GM19324 (cell line): ENCODE results near the gene CD300LF.

Source experiments
- ATAC-seq: cut with Tn5 transposase; IDR thresholded peaks from one replicate; pipeline ENCODE4 v1.9.1; 2021; ENCODE audit warnings: mild to moderate bottlenecking, moderate library complexity; ENCODE audit not compliant: unreplicated experiment, low FRiP score

Gene CD300LF

GRCh38 chr17:74746376-74746775 lies 33.7 kb upstream of the CD300LF start:
- ATAC-seq, result no peak

GRCh38 chr17:74745548-74746177 lies 32.9 kb upstream of the CD300LF start:
- ATAC-seq, result no peak

GRCh38 chr17:74744714-74745547 lies 32.2 kb upstream of the CD300LF start:
- ATAC-seq, result no peak

GRCh38 chr17:74744349-74744713 lies 31.6 kb upstream of the CD300LF start:
- no peak for ATAC-seq

- ATAC-seq, result no peak
These were observed 31.0 kb upstream of the CD300LF start for GRCh38 chr17:74743755-74744154.

GRCh38 chr17:74742978-74743545 lies 30.3 kb upstream of the CD300LF start:
- ATAC-seq, result no peak

- peak; percentile 47 for ATAC-seq
These were observed 29.4 kb upstream of the CD300LF start for GRCh38 chr17:74742153-74742515.

- ATAC-seq, result no peak
These were observed 28.1 kb upstream of the CD300LF start for GRCh38 chr17:74740641-74741387.

- no peak for ATAC-seq
These were observed 27.4 kb upstream of the CD300LF start for GRCh38 chr17:74740173-74740572.

GRCh38 chr17:74739227-74739831 lies 26.6 kb upstream of the CD300LF start:
- no peak for ATAC-seq

- ATAC-seq, result no peak
These were observed 25.6 kb upstream of the CD300LF start for GRCh38 chr17:74738051-74738996.

- no peak for ATAC-seq
These were observed 24.8 kb upstream of the CD300LF start for GRCh38 chr17:74737299-74738050.

- ATAC-seq, result peak; percentile 41
These were observed 24.0 kb upstream of the CD300LF start, which contains the start of gene RAB37 for GRCh38 chr17:74736513-74737298. RAB37 (plus strand) TSS chr17:74737256; CDS start chr17:74737273, 17 bp downstream.

GRCh38 chr17:74734256-74734655 lies 21.5 kb upstream of the CD300LF start:
- ATAC-seq, result no peak

- ATAC-seq, result no peak
These were observed 20.8 kb upstream of the CD300LF start for GRCh38 chr17:74733365-74734122.

GRCh38 chr17:74732042-74732867 lies 19.5 kb upstream of the CD300LF start:
- ATAC-seq, result no peak

- ATAC-seq, result no peak
These were observed 18.6 kb upstream of the CD300LF start for GRCh38 chr17:74731347-74731605.
